Sigmoid colon (tissue), 4 donors: ENCODE measurements around the gene AHI1.

Experiments used
- CTCF ChIP-seq, 4 experiments: fragments of 450-650 bp in 3 of 4; fragments of 200-600 bp in 1 of 4; IDR thresholded peaks; one replicate each; pipeline ENCODE4 v1.5.1; 2016 to 2019; ENCODE audit warnings: antibody characterized with exemption in 4 of 4, mild to moderate bottlenecking in 3 of 4, moderate library complexity in 2 of 4
- EP300 ChIP-seq, 4 donors: sonication (generic); formaldehyde crosslinking; IDR thresholded peaks; one replicate each; pipeline ENCODE4 v1.6.1; 2017; ENCODE audit warnings: antibody characterized with exemption in 4 of 4

GRCh38 chr6:135254471-135254870 is 243.1 kb downstream of the AHI1 start:
- TF ChIP-seq CTCF (IDR thresholded peaks at IDR 0.05) (no peak), EP300 (IDR thresholded peaks at IDR 0.05) (no peak)
